Measurements from ENCODE around the gene PDK2. TPM values are rescaled to one million over a fixed set of nuclear protein-coding genes. Genes with fewer than 3 reads are reported as not detected.

PDK2 gene
- total RNA-seq, 3 donors from 2014 or later = 8.8 to 11.7 (median 9.2) TPM

DNA sequence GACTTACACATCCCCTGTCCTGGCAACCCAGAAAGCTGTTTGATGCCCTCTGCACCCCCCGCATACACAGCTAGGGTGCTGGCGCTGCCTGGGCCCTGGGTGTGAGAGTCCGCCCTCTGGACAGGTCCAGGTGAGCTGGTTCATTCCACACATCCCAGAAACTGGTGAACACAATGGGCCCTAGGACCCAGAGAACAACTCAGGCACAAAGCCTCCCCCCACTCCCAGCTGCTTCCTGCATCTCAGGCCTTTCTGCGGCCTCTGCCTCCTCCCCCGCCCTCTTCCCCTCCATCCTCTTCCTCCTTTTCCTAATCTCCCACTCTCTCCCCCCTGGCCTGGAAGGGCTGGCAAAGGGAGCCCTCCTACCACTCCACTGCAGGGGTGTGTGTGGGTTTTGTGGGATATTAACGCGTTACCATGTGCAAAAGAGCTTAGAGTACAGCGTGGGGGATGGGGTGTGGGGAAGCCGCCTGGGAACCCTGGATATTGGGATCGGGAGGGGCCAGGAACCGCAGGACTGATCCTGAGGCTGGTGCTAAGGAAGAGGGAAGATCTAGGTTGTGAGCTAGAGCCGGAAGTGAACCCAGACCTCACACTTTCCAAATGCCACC lies 56.9 kb downstream of the PDK2 start:
- Mint-ChIP-seq H3K4me1 (ENCODE audit: low read depth) (peaks cover 26% of the 10 kb centered on the region), H3K9me3 (no peaks in the 10 kb centered on the region), H3K4me3 (peak overlapping the region; percentile 85), H3K36me3 (ENCODE audit: insufficient read depth) (peaks cover 4% of the 10 kb centered on the region), H3K27me3 (ENCODE audit: low read depth) (no peaks in the 10 kb centered on the region)
- DNase-seq (peak; percentile 34), ATAC-seq (peak; percentile 4 to 13)

DNA sequence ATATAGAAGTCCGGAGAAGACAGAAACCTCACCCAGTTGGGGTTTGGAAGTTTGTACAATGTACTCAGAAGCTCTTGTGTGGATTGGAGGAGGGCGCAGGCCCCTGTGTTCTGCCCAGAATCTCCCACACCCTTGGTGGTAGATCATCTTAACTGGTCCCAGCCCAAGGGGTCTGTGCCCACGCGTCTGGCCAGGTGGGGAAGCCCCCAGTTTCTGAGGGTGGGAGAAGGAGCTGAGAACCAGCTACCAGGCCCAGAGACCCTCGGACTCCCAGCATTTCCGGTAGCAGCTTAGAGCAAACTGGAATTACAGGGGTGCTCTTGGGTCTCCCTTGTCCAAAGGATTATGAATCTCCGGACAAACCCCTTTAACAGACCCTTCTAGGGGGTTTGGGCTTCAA lies 57.6 kb downstream of the PDK2 start:
- ATAC-seq (no peak), DNase-seq (no peak)
- H3K4me3 Mint-ChIP-seq = no peak overlapping the region
- no peaks in the 10 kb centered on the region for H3K9me3 Mint-ChIP-seq
- H3K4me1 Mint-ChIP-seq (ENCODE audit: low read depth) = peaks cover 21% of the 10 kb centered on the region
- H3K36me3 Mint-ChIP-seq (ENCODE audit: insufficient read depth) = no peaks in the 10 kb centered on the region
- H3K27me3 Mint-ChIP-seq (ENCODE audit: low read depth) = no peaks in the 10 kb centered on the region

DNA sequence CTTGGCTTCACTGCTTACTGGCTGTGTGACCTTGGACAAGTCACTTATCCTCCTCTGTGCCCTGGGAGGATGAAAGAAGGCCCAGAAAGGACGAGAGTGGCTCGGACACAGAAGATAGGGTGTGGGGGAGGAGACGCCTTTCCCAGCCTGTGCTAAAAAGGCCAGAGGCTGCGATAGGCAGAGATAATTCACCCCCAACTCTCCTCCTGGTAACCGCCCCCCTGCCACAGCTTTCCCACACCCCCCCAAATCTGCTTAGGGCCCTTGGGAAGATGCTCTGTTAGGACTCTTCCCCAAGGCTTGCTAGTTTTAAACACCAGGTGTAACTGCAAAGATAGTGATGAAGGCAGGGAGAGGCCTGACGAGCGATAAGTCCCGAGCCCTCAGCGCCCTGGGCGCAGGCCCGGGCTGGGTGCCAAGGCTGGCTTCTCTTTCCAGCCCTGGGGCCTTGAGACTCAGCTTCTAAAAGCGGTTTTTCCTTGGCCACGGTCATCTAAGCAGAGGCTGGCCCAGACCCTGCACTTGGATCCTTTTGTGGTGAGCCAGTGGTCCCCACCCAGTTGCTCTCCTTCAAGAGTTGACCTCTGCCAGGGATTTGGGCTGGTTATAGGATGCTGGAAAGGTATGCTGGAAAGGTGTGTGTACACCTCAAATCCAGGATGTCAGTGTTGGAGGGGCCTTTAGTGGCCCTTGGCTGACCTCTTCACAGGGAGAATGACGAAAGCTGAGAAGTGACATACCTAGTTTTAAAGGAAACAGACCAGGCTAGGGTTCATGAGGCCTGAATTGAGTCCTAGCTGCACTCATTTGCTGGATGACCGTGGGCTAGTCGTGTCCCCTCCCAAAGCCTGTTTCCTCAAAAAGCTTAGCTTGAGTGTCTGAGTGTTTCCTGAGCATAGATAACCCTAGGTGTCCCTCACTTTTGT lies 58.8 kb downstream of the PDK2 start:
- H3K4me1 Mint-ChIP-seq (ENCODE audit: low read depth) = peaks cover 25% of the 10 kb centered on the region
- H3K36me3 Mint-ChIP-seq (ENCODE audit: insufficient read depth) = no peaks in the 10 kb centered on the region
- no peaks in the 10 kb centered on the region for H3K9me3 Mint-ChIP-seq
- DNase-seq (no peak), ATAC-seq (no peak)
- H3K27me3 Mint-ChIP-seq (ENCODE audit: low read depth) = no peaks in the 10 kb centered on the region
- H3K4me3 Mint-ChIP-seq = no peak overlapping the region

DNA sequence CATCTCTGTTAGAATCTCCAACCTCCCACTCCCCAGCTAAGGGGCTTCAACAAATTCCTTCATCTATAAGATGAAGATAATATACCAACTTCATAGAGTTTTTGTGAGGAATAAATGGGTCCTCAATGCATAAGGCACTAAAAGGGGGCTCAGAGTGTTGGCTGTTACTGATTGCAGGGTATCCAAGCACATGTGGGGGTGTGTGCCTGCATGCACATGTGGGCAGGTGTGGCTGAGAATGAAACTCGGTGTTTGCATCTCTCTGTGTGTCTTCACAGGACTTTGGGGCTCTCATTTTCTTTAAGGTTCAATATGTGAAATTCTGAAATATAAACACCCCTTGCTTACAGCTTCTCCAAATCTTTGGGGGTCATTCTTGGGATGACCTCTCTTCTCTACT lies 59.5 kb downstream of the PDK2 start:
- no peak for ATAC-seq
- Mint-ChIP-seq H3K9me3 (no peaks in the 10 kb centered on the region), H3K36me3 (ENCODE audit: insufficient read depth) (no peaks in the 10 kb centered on the region), H3K4me3 (no peak overlapping the region), H3K4me1 (ENCODE audit: low read depth) (peaks cover 23% of the 10 kb centered on the region), H3K27me3 (ENCODE audit: low read depth) (no peaks in the 10 kb centered on the region)
- no peak for DNase-seq

DNA sequence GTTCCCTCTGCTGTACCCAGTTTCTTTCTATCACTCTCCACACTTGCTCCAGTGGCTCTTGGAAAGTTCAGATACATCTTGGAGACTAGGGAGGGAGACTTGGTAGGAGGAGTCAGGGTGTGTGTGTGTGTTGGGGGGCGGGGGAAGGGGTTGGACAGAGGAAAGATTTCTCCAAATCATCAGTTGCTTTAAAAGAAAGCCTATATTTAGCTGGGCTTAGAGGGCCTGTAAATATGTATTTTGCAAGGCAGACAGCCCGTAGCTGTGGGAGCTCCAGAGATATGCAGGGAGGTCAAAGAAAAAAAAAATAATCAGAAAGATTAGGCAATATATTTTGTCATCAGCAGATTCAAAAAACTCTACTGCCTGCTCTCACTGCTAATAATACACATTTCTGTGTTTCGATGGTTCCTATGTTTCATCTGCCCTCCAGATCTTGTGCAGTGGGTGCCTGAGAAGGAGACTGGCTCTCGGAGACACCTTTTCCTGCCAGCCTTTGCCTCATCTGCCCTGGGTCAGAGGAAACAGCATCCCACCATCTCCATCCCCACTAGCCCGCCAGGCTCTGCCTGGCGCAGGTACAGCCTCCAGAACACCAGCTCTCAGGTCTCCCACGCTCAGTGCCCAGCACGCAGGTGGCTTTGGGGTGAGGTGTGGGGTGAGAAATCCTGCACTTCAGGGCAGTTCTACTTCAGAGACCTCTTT lies 60.1 kb downstream of the PDK2 start:
- Mint-ChIP-seq H3K4me3 (no peak overlapping the region), H3K27me3 (ENCODE audit: low read depth) (no peaks in the 10 kb centered on the region), H3K4me1 (ENCODE audit: low read depth) (peaks cover 23% of the 10 kb centered on the region), H3K9me3 (no peaks in the 10 kb centered on the region), H3K36me3 (ENCODE audit: insufficient read depth) (no peaks in the 10 kb centered on the region)
- ATAC-seq (no peak), DNase-seq (no peak)

DNA sequence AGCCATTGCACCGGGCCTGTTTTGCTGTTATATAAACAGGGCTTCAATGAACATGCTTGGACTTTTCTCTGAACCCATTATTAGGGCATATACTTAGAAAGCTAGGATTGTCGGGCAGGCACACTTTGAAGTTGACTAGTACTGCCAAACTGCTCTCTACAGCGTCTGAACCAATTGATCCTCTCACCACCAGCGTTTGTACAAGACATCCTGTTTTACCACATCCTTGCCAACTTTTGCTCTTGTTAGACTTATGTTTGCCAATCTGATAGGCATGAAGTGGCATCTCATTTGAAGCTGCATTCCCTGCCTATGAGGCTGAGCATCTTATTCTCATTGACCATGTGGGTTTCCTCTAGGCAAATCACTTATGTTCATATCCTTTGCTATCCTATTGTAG lies 62.7 kb downstream of the PDK2 start:
- H3K4me3 Mint-ChIP-seq = no peak overlapping the region
- H3K9me3 Mint-ChIP-seq = no peaks in the 10 kb centered on the region
- H3K27me3 Mint-ChIP-seq (ENCODE audit: low read depth) = no peaks in the 10 kb centered on the region
- peaks cover 34% of the 10 kb centered on the region for H3K4me1 Mint-ChIP-seq (ENCODE audit: low read depth)
- no peak for ATAC-seq
- no peak for DNase-seq
- no peaks in the 10 kb centered on the region for H3K36me3 Mint-ChIP-seq (ENCODE audit: insufficient read depth)

DNA sequence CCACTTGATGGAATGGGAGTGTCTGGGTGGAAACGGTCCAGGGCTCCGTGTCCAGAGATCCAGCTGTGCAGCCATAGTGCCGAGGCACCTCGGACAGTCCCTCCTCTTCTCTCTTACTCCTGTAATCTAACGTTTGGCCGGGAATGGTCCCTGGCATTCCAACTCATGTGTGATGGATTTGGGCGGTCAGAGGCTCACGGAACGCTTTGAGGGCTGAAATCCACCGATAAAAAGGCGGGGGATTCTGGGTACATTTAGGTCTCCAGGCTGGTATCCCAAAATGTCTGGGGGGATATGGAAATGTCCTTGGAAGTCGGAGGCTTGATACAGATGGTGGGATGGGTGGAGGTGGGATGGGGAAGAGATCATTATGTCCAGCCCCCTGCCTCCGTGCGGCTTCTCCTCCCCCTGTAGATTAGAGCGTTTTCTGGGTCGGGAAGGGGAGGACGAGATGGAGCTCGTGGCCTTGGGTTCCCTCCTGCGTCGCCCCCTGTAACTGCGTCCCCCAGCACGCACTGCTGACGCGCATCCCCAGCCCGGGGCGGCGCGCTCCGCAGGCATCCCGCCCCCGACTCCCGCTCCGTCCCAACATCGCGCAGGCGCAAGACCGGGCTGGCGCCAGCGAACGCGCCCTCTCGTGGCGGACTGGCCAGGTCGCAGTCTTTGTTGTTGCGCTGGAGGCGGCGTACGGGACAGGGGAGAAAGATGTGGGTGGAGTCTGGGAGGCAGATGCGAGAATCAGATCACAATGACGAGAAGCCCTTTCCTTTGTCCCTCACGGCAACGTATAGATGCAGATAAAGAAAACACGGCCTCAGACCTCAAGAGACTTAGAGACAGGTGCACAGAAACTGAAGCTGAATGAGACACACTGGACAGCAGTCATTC lies 66.1 kb downstream of the PDK2 start:
- H3K4me1 Mint-ChIP-seq (ENCODE audit: low read depth) = peaks cover 39% of the 10 kb centered on the region
- H3K4me3 Mint-ChIP-seq = peak overlapping the region; percentile 74
- ATAC-seq (peak; percentile 96), DNase-seq (peak; percentile 95)
- H3K36me3 Mint-ChIP-seq (ENCODE audit: insufficient read depth) = no peaks in the 10 kb centered on the region
- no peaks in the 10 kb centered on the region for H3K27me3 Mint-ChIP-seq (ENCODE audit: low read depth)
- H3K9me3 Mint-ChIP-seq = no peaks in the 10 kb centered on the region

Other genes starting within 250 kb of the PDK2 start
- not detected for gene TAC4, start 247.3 kb upstream of the PDK2 start, total RNA-seq
- gene DLX4, start 126.2 kb upstream of the PDK2 start, total RNA-seq = 1 to 10 TPM in 1 of 3 donors, under 1 TPM in 2; 0.73 to 1.1 (median 0.99) TPM
- gene DLX3, start 100.1 kb upstream of the PDK2 start, total RNA-seq = under 1 TPM; 0.08 to 0.47 (median 0.25) TPM
- 10 to 100 TPM in 1 of 3 donors, 1 to 10 TPM in 2; 9.2 to 10.2 (median 9.4) TPM for gene ITGA3, start 39.2 kb upstream of the PDK2 start, total RNA-seq
- gene SAMD14, start 34.8 kb downstream of the PDK2 start, total RNA-seq = under 1 TPM; 0.47 to 0.78 (median 0.52) TPM
- gene PPP1R9B, start 55.3 kb downstream of the PDK2 start, total RNA-seq = 10 to 100 TPM; 70.2 to 82.2 (median 76.6) TPM
- gene SGCA, start 70.7 kb downstream of the PDK2 start, total RNA-seq = not detected
- 1 to 10 TPM; 1.6 to 3.2 (median 2.8) TPM for gene COL1A1, start 106.3 kb downstream of the PDK2 start, total RNA-seq
- not detected for gene TMEM92, start 179.1 kb downstream of the PDK2 start, total RNA-seq

Measured in activated T-cell treated with anti-CD3 and anti-CD28 coated beads, Interleukin-2, amount 50 U/mL, for 4 hours (primary cell).